Left forelimb (tissue), 1 donor: ENCODE results near the gene THSD7B.
"Not testable (repeated sequence)": the region's sequence is repeated elsewhere in the genome, so short reads cannot be mapped to it uniquely, and the experiment has no call there.

ENCODE experiments used
- DNase-seq: peaks from one replicate; pipeline ENCODE4 v3.0.0-alpha.2; 2018; ENCODE audit warnings: low spot score

THSD7B gene, protein sequence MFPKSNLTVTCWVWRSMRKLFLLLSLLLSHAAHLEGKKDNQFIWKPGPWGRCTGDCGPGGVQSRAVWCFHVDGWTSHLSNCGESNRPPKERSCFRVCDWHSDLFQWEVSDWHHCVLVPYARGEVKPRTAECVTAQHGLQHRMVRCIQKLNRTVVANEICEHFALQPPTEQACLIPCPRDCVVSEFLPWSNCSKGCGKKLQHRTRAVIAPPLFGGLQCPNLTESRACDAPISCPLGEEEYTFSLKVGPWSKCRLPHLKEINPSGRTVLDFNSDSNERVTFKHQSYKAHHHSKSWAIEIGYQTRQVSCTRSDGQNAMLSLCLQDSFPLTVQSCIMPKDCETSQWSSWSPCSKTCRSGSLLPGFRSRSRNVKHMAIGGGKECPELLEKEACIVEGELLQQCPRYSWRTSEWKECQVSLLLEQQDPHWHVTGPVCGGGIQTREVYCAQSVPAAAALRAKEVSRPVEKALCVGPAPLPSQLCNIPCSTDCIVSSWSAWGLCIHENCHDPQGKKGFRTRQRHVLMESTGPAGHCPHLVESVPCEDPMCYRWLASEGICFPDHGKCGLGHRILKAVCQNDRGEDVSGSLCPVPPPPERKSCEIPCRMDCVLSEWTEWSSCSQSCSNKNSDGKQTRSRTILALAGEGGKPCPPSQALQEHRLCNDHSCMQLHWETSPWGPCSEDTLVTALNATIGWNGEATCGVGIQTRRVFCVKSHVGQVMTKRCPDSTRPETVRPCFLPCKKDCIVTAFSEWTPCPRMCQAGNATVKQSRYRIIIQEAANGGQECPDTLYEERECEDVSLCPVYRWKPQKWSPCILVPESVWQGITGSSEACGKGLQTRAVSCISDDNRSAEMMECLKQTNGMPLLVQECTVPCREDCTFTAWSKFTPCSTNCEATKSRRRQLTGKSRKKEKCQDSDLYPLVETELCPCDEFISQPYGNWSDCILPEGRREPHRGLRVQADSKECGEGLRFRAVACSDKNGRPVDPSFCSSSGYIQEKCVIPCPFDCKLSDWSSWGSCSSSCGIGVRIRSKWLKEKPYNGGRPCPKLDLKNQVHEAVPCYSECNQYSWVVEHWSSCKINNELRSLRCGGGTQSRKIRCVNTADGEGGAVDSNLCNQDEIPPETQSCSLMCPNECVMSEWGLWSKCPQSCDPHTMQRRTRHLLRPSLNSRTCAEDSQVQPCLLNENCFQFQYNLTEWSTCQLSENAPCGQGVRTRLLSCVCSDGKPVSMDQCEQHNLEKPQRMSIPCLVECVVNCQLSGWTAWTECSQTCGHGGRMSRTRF (N-terminal part only)

DNA sequence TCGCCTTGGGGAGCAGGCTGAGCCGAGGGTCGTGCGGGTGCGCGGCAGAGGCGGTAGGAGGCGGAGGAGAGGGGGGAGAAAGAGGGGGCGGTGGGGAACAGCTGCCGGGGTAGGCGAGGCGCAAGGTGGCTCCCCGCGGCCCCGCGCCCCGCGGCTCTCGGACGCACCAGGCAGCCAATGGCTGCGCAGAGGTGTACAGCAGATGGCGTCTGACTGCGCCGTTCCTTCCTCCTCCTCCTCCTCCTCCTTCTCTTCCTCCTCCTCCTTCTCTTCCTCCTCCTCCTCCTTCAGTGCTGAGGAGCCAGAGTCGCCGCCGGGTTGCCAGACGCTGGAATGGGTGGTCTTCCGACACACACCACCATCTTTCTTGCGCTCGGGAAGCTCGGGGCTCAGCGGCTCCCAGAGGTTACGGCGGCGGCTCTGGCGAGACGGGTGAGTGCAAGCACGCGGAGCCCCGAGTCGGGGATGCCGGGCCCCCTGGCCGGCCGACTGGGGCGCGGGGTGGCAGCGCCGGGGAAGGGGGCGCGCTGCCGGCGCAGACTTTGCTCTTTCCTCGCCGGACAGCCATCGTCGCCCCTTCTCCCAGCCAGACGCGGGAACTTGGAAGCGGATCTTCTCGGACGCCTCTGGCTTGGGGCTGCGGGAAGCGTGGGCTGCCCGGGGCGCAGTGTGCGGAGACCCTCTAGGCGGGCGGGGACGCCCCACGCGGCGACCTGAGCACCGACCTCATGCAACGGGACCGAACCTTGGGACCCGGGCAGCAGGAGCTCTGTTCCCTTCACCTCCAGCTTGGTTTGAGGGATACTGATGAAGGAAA, at the start of gene THSD7B:
Gene THSD7B (plus strand): TSS at position 290 of the 817 bp plus-strand sequence. CDS start 116,634 bp downstream, outside the sequence.
- DNase-seq: peak; percentile 64

GRCh38 chr2:136718273-136718672, 47.1 kb upstream of the THSD7B start:
- DNase-seq: no peak

DNA sequence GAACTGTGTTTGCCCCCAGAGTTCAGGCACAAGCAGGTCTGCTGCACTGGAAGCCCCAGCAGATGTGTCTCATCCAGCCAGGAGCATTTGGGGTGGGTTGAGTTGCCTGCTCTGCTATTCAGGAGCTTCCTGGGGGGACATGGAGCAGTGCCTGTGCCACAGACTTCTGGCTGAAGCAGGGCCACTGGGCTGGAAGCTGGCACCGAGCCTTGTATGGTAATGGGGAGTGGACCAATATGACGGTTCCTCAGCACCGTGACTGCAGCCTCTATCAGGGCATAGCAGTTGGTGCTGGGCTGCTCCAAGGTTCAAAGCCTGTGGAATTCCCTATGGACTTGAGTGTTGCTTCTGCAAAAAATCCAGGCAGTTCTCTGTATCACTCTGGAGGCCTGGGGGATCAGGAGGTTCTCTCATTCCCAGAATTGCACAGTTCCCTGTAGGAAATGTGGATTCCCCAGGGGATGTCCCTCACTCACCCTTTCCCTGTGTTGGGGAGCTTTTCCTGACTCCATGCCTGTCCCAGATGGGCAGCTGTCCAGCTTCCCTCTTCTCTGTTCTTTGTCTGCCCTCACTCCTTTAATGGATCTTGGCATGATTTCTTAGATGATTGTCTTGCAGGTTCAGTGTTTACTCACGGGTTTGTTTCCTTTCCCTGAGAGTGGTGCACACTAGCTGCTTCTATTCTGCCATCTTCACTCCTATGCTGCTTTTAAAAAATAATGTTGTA, 37.2 kb upstream of the THSD7B start:
- DNase-seq: no peak

GRCh38 chr2:136736236-136736635, 29.1 kb upstream of the THSD7B start:
- DNase-seq: no peak

DNA sequence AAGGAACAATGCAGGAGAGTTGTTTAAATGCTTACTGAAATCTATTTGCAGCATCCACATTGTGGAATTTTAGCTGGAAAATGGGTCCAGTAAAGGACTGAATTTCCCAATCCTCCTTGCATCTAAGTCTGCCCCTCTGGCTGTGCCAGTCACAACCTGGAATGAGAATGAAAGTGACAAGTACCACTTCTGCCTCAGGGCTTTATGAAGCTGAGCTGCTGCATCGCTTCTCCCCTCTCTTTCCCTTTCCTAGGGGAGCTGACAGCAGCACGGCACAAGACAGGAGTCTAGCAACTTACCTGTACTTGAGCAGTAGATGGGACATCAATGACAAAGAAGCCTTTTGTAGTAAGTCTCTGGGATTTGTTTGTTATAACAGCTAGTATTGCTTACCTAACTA, 27.3 kb upstream of the THSD7B start:
- DNase-seq: no peak

- no peak for DNase-seq
Observed at GRCh38 chr2:136741471-136741870, 23.9 kb upstream of the THSD7B start.

DNA sequence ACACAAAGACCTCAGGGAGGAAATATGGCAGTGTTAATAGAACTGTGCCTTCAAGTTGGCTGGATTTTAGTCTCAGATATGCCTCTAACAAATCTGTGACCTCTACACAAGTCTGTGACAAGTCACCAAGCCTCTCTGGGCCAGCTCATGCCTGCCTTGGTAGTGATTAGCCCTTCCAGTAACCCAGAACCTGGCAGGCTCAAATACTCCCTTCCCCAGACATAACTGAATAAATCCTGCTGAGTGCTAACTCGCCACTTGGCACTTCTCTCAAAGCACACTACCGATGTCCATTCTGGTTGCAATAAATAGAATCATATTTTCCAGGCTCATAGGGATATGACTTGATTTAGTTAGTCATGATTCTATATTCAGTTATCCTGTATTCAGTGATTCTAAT, 15.3 kb upstream of the THSD7B start:
- DNase-seq: no peak

DNA sequence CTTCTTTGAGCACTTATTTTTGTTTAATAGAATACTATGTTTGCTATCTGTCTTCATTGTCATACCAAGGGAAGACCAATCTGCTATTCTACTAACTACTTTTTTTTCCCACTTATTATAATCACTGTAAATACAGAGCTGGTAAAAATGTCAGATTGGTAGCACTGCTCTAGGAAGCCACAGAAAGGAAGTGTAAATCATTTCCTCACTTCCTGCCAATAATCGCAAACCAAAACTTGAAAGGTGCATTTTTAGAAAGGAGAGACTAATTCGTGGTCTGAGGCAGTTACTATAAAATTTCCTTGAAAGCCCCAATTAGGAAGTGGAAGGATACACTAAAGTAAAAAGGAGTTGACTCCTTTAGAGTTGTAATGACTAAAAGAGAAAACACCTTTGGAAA, 13.9 kb upstream of the THSD7B start:
- DNase-seq: no peak

DNA sequence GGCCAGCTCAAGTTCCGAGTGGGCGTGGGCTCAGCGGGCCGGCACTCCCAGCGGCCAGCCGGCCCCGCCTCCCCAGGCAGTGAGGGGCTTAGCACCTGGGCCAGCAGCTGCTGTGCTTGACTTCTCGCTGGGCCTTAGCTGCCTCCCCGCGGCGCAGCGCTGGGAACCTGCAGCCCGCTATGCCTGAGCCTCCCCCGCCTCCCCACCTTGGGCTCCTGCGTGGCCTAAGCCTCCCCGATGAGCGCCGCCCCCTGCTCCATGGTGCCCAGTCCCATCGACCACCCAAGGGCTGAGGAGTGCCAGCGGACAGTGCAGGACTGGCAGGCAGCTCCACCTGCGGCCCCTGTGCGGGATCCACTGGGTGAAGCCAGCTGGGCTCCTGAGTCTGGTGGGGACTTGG, 6.8 kb upstream of the THSD7B start:
- not testable (repeated sequence) for DNase-seq

GRCh38 chr2:136764452-136765255, 691 bp upstream of the THSD7B start:
- no peak for DNase-seq

- no peak for DNase-seq
Observed at GRCh38 chr2:136766073-136766404, 694 bp downstream of the THSD7B start.

DNA sequence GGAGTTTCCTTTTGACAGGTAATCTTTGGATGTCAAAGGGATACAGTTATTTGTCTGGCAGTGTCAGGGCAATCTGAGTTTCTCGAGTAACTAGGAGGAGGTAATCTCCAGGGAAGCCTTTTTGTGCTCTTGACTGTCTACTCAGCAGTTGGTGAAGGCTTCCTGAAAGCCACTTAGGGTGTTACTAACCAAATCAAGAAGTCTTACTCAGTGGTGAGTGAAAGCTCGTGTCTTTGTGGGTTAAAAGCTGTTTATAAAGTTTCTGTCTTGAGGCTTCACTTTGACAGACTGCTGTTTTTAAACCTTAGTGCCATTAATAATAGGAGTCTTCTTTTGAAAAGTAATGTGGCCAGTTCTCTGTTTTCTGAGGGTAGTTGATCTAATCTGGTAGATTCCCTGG, 1.7 kb downstream of the THSD7B start:
- DNase-seq: no peak

DNA sequence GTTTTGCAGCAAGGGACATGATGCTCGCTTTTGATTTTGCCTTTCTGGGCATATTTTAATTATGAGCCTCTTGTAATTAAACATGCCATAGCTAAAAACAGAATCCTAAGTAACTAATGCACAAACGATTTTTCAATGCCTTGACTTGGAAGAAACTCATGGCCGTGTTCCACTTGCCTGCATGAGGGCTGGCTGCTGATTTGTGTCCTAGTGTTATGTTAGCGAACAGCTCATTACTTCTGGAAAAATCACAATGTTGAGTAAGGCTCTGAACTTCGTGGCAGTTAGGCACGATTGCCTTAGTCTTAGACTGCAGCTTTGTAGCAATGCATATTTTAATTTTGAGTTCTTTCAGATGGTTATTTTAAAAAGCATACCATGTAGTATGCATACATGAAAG, 4.5 kb downstream of the THSD7B start:
- DNase-seq: no peak

- DNase-seq: no peak
Observed at GRCh38 chr2:136770384-136770783, 5.0 kb downstream of the THSD7B start.

DNA sequence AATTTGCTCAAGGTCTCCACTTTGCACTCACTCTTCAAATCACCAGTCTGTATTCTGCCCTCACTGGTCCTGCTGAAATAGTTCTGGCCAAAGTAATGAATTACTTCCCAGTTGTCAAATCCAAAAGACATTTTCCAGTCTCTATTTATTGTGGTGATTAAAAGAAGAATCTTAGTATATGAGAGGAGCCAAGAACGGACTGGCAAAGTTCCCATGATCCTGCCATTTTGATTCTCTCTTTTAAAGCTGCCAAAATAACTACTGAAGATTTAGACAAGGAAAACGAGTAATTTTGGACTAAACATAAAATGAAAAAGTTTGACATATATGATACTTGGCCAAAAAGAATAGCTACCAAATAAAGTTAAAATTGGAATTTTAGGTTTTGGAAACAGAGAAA, 12.0 kb downstream of the THSD7B start:
- no peak for DNase-seq

- no peak for DNase-seq
Observed at GRCh38 chr2:136783856-136784255, 18.5 kb downstream of the THSD7B start.

- DNase-seq: no peak
Observed at GRCh38 chr2:136785215-136785614, 19.9 kb downstream of the THSD7B start.

GRCh38 chr2:136787970-136788369, 22.6 kb downstream of the THSD7B start:
- DNase-seq: no peak

DNA sequence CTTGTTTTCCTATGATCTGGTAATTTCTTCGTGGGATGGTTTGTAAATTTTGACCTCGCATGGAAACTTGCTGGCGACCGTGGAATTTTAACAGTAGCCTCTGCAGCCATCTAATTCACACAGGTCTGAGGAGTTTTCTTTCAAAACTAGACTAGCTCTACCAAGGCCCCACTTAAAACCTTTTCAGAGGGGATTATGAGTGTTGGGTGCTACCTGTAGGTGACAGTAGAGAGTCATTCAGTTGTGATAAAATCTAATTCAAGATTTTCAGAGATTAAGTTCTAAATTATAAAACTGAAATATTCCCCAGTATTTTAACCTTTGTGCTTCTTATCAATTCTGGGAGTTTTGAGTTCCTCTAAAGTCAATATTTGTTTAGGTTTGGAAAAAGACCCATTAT, 31.0 kb downstream of the THSD7B start:
- no peak for DNase-seq

GRCh38 chr2:136798766-136799165, 33.4 kb downstream of the THSD7B start:
- no peak for DNase-seq
